Activated naive CD8-positive, alpha-beta T cell treated with anti-CD3 and anti-CD28 coated beads, Interleukin-2, amount 50 U/mL, for 24 hours (primary cell): ENCODE data around the gene MFN2.

Source experiments
- ATAC-seq: fragments of 150-1000 bp; cut with Tn5 transposase; one replicate; pipeline ENCODE4 v1.10.0; 2021
- DNase-seq: peaks from one replicate; pipeline ENCODE4 v3.0.0; 2021
- H3K27ac Mint-ChIP-seq: one replicate; pipeline ENCODE4 v1.8.0; 2021; ENCODE audit warnings: mild to moderate bottlenecking, mixed read lengths
- H3K27me3 Mint-ChIP-seq: one replicate; pipeline ENCODE4 v1.8.0; 2021; ENCODE audit warnings: mixed read lengths
- H3K36me3 Mint-ChIP-seq: one replicate; pipeline ENCODE4 v1.8.0; 2021; ENCODE audit warnings: low read depth, mixed read lengths
- H3K4me1 Mint-ChIP-seq: one replicate; pipeline ENCODE4 v1.8.0; 2021; ENCODE audit warnings: mixed read lengths
- H3K4me3 Mint-ChIP-seq: one replicate; pipeline ENCODE4 v1.8.0; 2021; ENCODE audit warnings: mild to moderate bottlenecking, moderate library complexity, mixed read lengths
- H3K9me3 Mint-ChIP-seq: one replicate; pipeline ENCODE4 v1.8.0; 2021; ENCODE audit warnings: mixed read lengths

MFN2 gene

DNA sequence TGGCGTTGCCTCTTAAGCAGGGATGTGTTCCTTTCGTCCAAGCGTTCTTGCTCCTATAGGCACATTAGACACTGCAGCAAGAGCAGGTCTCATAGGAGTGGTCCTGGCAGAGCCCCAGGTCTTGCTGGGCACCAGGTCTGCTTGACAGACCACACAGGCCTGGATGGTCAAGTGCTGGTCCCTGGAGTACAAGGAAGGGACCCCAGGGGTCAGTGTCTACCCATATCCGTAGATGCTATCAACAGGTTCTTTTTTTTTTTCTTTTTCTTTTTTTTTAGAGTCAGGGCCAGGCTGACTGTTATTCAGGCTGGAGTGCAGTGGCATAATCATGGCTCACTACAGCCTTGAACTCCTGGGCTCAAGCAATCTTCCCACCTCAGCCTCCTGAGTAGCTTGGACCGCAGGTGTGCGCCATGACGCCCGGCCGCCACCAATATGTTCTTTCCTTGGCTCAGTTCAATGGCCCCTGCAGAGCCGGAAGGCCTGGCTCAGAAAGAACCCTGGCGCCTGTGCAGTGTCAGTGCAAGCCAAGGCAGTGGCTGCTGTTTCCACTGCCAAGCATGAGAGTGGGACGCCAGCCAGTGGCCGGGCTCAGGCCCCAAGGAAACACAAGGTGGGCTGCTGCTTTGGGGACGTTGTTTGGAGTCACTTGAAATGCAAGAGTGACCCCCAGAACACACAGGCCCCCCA, 72.9 kb downstream of the MFN2 start:
- Mint-ChIP-seq H3K27ac (no peak overlapping the region), H3K4me1 (peaks cover 52% of the 10 kb centered on the region)

DNA sequence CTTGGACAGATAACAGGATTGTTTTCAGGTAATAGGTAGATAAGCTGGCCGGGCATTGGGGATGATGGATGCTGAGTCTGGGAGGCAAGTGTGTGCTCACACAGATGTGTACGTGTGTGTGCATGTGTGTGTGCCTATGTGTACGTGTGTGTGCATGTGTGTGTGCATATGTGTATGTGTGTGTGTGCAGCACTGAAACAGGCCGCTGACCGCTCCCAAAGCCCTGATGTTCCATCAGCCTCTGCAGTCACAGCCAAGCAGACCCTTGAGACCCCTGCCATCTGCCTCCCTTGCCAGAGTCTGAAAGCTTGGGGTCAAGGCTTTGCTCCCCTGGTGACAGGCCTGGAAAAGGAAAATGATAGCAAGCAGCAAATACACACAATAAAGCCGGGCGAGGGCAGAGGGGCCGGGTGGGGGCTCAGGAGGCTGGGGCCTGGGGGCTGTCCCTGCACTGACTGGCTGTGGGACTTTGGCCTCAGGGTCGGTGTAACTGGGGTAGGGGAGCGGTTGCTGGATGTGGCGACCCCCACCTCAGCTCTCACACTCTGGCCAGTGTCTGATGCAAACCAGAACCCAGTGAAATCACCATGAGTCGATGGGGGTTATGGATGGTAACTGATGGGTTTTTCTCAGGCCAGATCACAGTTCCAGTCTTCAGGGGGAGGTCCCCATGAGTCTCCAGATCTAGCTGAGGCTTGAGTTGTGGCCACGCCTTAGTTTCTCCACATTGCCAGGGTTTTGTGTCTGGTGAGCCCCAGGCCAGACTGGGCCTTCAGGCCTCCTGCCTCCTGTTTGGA, 73.7 kb downstream of the MFN2 start:
- Mint-ChIP-seq H3K27me3 (peaks cover 17% of the 10 kb centered on the region), H3K4me1 (peaks cover 56% of the 10 kb centered on the region), H3K27ac (peak overlapping the region; percentile 18), H3K9me3 (no peaks in the 10 kb centered on the region), H3K36me3 (no peaks in the 10 kb centered on the region), H3K4me3 (no peak overlapping the region)
- peak; percentile 59 for ATAC-seq
- DNase-seq = no peak

More for the DNA sequence above, 72.9 kb downstream of the MFN2 start:
- Mint-ChIP-seq H3K36me3 (no peaks in the 10 kb centered on the region), H3K27me3 (peaks cover 17% of the 10 kb centered on the region), H3K4me3 (no peak overlapping the region), H3K9me3 (no peaks in the 10 kb centered on the region)
- ATAC-seq (no peak), DNase-seq (no peak)

GRCh38 chr1:12055259-12055658, 75.0 kb downstream of the MFN2 start:
- peaks cover 69% of the 10 kb centered on the region for H3K4me1 Mint-ChIP-seq
- DNase-seq (no peak), ATAC-seq (no peak)
- H3K27ac Mint-ChIP-seq = no peak overlapping the region
- H3K27me3 Mint-ChIP-seq = peaks cover 18% of the 10 kb centered on the region
- H3K36me3 Mint-ChIP-seq = no peaks in the 10 kb centered on the region
- no peaks in the 10 kb centered on the region for H3K9me3 Mint-ChIP-seq
- no peak overlapping the region for H3K4me3 Mint-ChIP-seq

DNA sequence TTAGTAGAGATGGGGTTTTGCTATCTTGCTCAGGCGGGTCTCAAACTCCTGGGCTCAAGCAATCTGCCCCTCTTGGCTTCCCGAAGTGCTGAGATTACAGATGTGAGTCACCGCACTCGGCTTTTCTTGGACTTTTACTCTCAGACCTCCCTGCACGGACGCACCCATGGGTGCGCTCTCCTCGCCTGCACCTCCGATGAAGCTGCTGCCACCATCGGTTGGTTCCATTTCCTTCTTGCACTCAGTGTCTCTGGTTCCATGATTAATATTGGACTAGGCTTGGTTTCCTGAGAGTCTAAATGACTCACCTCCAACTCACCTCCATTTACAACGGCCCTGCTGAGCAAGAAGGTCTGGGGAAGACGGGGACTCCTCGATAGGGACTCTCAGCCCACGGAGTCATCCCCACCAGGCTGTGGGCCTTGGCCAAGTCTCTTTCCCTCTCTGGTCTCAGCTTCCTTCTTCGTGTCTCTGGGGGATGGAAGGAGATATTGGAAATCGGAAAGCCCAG, 76.1 kb downstream of the MFN2 start:
- DNase-seq = peak; percentile 45
- Mint-ChIP-seq H3K27me3 (peaks cover 21% of the 10 kb centered on the region), H3K9me3 (no peaks in the 10 kb centered on the region), H3K4me3 (no peak overlapping the region), H3K36me3 (no peaks in the 10 kb centered on the region), H3K27ac (peak overlapping the region; percentile 73), H3K4me1 (peaks cover 75% of the 10 kb centered on the region)
- ATAC-seq = peak; percentile 33

GRCh38 chr1:12057382-12057781, 77.1 kb downstream of the MFN2 start:
- DNase-seq (peak; percentile 68), ATAC-seq (peak; percentile 79)
- Mint-ChIP-seq H3K36me3 (no peaks in the 10 kb centered on the region), H3K4me1 (peaks cover 66% of the 10 kb centered on the region), H3K27ac (no peak overlapping the region), H3K27me3 (peaks cover 27% of the 10 kb centered on the region), H3K9me3 (no peaks in the 10 kb centered on the region), H3K4me3 (no peak overlapping the region)

GRCh38 chr1:12057940-12058687, 77.9 kb downstream of the MFN2 start:
- DNase-seq (no peak), ATAC-seq (no peak)
- Mint-ChIP-seq H3K4me3 (no peak overlapping the region), H3K9me3 (no peaks in the 10 kb centered on the region), H3K27me3 (peaks cover 24% of the 10 kb centered on the region), H3K27ac (no peak overlapping the region), H3K36me3 (no peaks in the 10 kb centered on the region), H3K4me1 (peaks cover 66% of the 10 kb centered on the region)

- H3K36me3 Mint-ChIP-seq = no peaks in the 10 kb centered on the region
- no peaks in the 10 kb centered on the region for H3K9me3 Mint-ChIP-seq
- H3K4me1 Mint-ChIP-seq = peaks cover 69% of the 10 kb centered on the region
- H3K27me3 Mint-ChIP-seq = peaks cover 33% of the 10 kb centered on the region
- no peak for DNase-seq
- H3K4me3 Mint-ChIP-seq = no peak overlapping the region
- no peak overlapping the region for H3K27ac Mint-ChIP-seq
- no peak for ATAC-seq
Measured at GRCh38 chr1:12059226-12059625, 79.0 kb downstream of the MFN2 start.

GRCh38 chr1:12059722-12060464, 79.6 kb downstream of the MFN2 start:
- Mint-ChIP-seq H3K9me3 (no peaks in the 10 kb centered on the region), H3K4me1 (peaks cover 68% of the 10 kb centered on the region), H3K27me3 (peaks cover 40% of the 10 kb centered on the region), H3K36me3 (no peaks in the 10 kb centered on the region), H3K27ac (peak overlapping the region; percentile 64), H3K4me3 (peak overlapping the region; percentile 52)
- DNase-seq = peak; percentile 45
- peak; percentile 75 for ATAC-seq

DNA sequence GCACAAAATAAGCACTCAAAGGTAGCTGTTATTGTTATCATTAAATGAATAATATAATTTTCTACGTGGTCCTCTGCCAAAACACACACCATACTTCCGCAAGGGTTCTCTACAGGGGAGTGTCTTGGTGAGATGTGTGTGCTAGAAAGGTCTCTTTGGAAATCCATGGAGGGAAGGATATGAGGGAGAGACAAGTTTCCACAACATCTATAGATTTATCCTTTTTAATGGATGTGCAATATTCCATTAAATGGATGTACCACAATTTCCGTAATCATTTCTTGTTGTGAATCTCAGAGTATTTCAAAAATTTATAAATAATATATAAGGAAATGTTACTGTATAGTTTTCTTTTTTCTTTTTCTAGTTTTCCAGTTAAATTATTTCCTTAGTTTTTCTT, 80.3 kb downstream of the MFN2 start:
- DNase-seq = no peak
- no peaks in the 10 kb centered on the region for H3K36me3 Mint-ChIP-seq
- H3K4me1 Mint-ChIP-seq = peaks cover 66% of the 10 kb centered on the region
- H3K9me3 Mint-ChIP-seq = no peaks in the 10 kb centered on the region
- no peak overlapping the region for H3K4me3 Mint-ChIP-seq
- H3K27me3 Mint-ChIP-seq = peaks cover 42% of the 10 kb centered on the region
- no peak for ATAC-seq
- no peak overlapping the region for H3K27ac Mint-ChIP-seq
